H7 (cell line): ENCODE results near the gene PLCB4. TPM values are rescaled to one million over a fixed set of nuclear protein-coding genes. Genes with fewer than 3 reads are reported as not detected.

ENCODE experiments used
- DNase-seq: peaks from one replicate; pipeline ENCODE4 v3.0.0; 2012
- H3K27me3 ChIP-seq: 2 replicates; pipeline ENCODE4 v1.6.0; 2011; ENCODE audit warnings: mild to moderate bottlenecking, low read length; ENCODE audit not compliant: control insufficient read depth, insufficient read depth
- H3K36me3 ChIP-seq: replicated peaks from 2 replicates; pipeline ENCODE4 v1.5.1; 2011; ENCODE audit warnings: low read length; ENCODE audit not compliant: control insufficient read depth, insufficient read depth
- H3K4me3 ChIP-seq: 2 replicates; pipeline ENCODE4 v1.5.1; 2011; ENCODE audit warnings: low read depth, mild to moderate bottlenecking, control low read depth, low read length, moderate library complexity; ENCODE audit not compliant: insufficient read depth
- total RNA-seq: library from RNA; depleted of rRNA; stranded (reverse); fragments of >200 nt; shearing (Covaris generic); gene quantifications from 2 replicates; pipeline ENCODE4 v1.2.3, GENCODE V29; 2014

The PLCB4 gene
- total RNA-seq, 1 experiment from 2014 or later, result 3.4 TPM

DNA sequence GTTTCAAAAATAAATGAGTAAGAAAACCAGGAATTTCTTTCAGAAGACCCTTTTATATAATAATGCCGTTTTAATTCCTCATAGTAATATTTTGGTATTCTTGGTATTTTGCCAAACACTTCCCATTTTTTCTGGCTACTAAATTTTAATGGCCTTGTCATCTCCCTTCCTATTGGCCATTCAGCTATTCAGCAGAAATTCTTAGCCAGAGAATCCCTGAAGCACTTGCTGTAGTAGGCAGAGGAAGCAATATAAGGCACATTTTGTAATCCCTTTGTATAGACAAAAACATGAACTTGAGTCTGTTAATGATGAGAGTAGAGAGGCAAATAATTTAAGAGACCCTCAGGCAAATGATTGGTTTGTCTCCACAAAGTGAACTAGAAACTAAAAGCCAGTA, 327.1 kb downstream of the PLCB4 start:
- H3K4me3 ChIP-seq, result no peak overlapping the region
- no peaks in the 10 kb centered on the region for H3K27me3 ChIP-seq
- no peaks in the 10 kb centered on the region for H3K36me3 ChIP-seq
- DNase-seq, result no peak

DNA sequence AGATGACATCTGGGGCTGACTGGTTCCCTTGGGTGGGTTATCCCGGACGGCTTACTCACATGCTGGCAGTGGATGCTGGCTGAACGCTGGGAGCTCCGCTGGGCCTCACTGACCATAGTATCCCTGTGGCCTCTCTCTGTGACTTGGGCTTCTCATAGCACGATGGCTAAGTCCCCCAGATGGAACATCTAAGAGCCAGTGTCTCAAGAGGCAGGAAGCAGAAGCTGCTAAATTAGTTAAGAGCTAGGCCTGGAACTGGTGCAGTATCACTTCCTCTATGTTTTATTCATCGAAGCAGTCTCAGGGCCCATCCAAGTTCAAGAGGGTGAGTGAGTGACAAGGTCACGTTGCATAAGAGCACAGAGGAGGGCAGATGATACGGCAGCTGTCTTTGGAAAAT, 329.0 kb downstream of the PLCB4 start:
- DNase-seq, result no peak
- Histone ChIP-seq H3K36me3 (no peaks in the 10 kb centered on the region; the same call in 1 of the 2 replicates), H3K4me3 (no peak overlapping the region), H3K27me3 (no peaks in the 10 kb centered on the region)

DNA sequence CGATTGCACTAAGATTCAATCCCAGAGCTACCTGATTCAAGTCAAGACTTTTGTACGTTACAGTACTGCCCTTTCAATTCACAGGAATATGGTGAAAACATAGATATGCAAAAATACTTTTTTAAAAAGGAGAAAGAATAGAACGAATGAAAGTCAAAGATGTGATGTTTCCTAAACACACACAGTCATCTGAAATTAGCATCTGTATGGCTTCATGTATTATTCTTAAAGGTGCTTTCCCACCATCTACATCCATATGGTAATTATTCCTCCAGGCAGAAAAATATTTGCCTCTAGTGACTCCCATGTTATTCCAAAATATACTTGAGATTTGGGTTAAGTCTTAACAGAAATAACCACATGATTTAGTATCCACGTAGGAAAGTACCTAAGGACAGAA, 330.0 kb downstream of the PLCB4 start:
- no peak overlapping the region for H3K4me3 ChIP-seq
- H3K36me3 ChIP-seq, result no peaks in the 10 kb centered on the region; the same call in 1 of the 2 replicates
- no peak for DNase-seq
- H3K27me3 ChIP-seq, result no peaks in the 10 kb centered on the region

DNA sequence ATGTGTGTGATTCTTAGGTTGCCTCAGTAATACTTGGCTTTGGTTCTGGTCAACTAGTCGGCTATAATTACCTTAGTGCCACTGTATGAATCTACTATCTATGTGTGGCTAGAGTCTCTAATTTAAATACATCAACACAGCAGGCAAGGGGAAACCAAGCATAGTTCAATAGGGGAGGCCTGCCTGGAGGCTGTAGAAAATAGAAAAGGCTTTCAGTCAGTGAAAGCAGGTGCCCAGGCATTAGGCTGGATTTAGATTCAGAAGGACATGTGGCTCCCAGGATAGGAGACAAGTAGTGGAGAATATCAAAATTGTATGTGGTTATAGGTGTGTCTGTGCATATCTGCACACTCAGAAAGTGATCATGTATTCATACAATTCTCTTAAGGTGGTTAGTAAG, 330.4 kb downstream of the PLCB4 start:
- Histone ChIP-seq H3K4me3 (no peak overlapping the region), H3K27me3 (no peaks in the 10 kb centered on the region), H3K36me3 (no peaks in the 10 kb centered on the region; the same call in 1 of the 2 replicates)
- no peak for DNase-seq

DNA sequence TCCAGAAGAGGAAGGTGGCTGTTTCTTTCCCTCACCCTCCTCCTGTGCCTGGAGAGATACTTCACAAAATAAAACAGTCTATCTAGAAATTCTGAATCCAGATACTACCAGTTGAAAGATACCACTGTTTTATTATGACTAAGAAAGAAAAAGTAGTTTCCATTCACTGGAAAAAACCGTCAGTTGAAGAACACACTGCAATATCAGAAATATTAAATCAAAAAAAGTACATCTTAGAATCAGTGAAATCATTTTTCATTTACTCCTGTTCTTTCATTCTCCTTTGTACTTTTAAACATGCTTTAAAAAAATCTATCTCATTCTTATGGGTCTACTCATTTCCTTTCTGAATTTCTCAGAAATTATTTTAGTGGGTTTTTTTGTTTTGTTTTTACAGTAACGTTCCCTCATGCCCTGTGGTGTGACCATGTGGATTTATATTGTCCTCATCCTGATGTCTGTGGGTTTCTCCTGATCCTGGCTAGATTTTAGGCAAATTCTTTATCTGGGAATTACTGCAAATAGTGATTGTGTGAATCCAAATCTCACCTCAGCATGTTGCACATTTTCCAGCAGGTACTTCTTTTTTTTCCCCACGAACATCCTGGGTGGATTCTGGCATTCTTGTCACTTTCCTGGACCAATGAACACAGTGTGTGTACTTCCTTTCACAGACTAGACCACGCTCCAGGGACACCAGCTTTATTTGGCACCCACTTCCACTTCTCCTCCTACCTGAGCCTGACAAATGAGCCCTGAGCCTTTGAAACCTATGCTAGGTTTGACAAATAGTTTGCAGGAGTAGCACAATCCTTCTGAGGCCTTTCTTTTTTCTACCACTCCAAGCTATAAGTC, 331.5 kb downstream of the PLCB4 start:
- H3K36me3 ChIP-seq, result no peaks in the 10 kb centered on the region; the same call in 1 of the 2 replicates
- no peak for DNase-seq

DNA sequence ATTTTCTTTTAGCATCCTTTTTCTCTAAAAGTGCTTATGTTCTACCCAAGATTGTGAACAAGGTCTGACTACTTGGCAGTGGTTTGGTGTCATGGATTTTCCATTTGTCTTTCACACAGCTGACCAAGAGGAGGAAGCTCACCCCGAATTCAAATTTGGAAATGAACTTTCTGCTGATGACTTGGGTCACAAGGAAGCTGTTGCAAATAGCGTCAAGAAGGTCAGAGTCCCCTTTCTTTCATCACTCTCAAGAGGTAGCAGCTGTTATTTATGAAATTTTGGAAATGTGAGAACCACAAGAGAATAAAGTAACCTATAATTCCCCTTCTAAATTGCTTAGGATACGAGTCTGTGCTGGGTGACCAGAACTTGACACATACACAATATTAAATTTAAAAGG, 332.5 kb downstream of the PLCB4 start:
- H3K27me3 ChIP-seq, result no peaks in the 10 kb centered on the region
- no peak overlapping the region for H3K4me3 ChIP-seq
- no peaks in the 10 kb centered on the region; the same call in 1 of the 2 replicates for H3K36me3 ChIP-seq
- no peak for DNase-seq

More for the DNA sequence above, 331.5 kb downstream of the PLCB4 start:
- H3K27me3 ChIP-seq, result no peaks in the 10 kb centered on the region
- H3K4me3 ChIP-seq, result no peak overlapping the region

DNA sequence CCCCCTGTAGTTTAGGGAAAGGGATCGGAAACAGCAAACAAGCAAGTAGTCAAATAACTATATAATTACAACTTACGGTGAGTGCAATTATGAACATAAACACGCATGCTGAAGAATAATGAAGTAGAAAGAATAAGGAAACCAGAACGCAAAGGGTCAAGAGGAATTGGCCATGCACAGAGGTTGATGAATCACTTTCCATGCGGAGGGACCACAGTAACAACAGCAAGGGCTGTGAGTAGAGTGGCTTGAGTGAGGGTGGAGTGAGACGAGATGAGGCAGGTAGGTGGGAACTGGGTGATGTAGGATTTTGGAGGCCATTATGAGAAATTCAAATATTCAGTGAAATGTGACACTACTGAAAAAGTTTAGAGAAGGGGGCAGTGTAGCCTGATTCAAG, 333.3 kb downstream of the PLCB4 start:
- Histone ChIP-seq H3K27me3 (no peaks in the 10 kb centered on the region), H3K4me3 (no peak overlapping the region), H3K36me3 (no peaks in the 10 kb centered on the region; the same call in 1 of the 2 replicates)
- no peak for DNase-seq

DNA sequence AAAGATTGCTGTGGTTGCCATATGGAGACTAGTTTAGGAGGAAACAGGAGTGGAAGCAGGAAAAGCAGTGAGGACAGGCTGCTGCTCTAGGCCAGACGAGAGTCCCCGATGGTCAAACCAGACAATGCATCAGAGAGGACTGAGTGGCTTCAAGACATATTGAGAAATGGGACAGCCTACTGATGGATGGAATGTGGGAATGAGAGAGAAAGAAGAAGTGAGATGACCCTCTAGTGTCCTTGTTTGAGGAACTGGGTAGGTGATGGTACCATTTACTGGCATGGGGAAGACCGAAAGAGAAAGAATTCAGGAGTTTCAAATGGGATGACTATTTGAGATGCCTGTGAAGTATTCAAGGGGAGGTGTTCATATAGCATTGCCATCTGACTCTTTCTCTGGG, 333.7 kb downstream of the PLCB4 start:
- no peaks in the 10 kb centered on the region for H3K27me3 ChIP-seq
- no peak for DNase-seq
- H3K4me3 ChIP-seq, result no peak overlapping the region
- no peaks in the 10 kb centered on the region; the same call in 1 of the 2 replicates for H3K36me3 ChIP-seq

DNA sequence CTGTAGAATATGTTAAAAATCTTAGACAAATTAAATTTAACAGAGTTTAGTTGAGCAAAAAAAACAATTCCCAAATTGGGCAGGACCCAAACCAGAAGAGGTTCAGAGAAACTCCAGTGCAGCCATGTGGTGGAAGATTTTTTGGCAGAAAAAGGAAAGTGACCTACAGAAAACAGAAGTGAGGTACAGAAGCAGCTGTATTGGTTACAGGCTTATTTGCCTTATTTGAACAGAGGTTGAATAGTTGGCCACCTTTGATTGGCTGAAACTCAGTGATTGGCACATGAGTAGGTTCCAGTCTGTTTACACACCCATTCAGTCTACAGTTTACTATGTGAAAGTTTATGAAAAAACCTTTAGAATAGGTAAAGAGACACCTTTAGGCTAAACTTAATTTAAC, 334.6 kb downstream of the PLCB4 start:
- Histone ChIP-seq H3K36me3 (no peaks in the 10 kb centered on the region; the same call in 1 of the 2 replicates), H3K27me3 (no peaks in the 10 kb centered on the region), H3K4me3 (no peak overlapping the region)
- no peak for DNase-seq

DNA sequence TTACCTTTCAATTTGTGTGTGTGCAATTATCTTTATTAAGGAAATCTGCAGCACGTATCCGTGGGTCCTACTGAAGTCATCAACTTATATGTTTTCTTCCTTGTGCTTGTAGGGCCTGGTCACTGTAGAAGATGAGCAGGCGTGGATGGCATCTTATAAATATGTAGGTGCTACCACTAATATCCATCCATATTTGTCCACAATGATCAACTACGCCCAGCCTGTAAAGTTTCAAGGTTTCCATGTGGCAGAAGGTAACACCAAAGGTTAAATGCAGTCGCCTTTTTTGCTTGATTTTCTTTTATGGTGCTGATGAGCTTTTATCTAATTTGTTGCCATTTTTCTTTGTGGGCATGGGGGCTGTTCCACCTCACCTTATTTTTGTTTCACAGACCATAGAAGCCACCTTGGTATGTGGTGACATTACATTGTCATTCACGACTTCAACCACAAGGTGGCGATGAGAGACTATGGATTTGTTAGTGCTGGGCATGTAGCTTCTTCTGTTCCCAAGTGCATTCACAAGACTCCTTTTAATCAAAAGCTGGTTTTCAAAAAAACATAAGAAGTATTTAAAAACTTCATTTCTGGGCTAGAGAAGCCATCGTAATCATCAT, 339.0 kb downstream of the PLCB4 start:
- peak; percentile 40 for DNase-seq

DNA sequence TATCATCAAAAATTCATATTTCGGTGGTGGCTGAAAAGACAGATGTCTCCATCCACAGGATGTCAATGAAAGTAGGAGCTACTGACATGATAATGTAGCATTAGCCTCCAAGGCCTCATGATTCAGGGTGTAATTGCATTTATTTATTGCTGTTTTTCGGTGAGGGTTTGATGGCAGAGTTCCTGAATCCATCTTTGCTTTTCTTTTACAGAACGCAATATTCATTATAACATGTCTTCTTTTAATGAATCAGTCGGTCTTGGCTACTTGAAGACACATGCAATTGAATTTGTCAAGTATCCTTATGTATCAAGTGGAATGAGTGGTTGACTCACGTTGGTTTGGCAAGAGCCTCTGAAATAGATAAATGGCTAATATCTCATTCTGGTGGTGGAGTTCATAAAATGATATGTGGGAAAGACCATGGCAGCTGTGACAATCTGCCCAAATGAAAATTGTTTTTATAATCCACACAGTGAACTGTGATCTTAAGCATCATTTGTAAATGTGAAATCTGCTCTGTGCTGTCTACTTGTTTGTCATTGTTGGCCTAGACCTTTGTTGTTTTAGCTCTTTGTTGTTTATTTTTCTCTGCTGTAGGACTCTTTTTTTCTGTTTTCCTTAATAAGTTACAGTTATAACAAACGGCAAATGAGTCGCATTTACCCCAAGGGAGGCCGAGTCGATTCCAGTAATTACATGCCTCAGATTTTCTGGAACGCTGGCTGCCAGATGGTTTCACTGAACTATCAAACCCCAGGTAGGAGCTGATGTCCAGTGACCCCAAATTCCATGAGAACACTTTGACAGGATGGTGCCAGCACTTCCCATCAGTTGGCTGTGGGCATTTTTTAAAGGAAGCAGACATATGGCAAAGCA, 339.8 kb downstream of the PLCB4 start:
- Histone ChIP-seq H3K27me3 (no peaks in the 10 kb centered on the region), H3K4me3 (no peak overlapping the region), H3K36me3 (no peaks in the 10 kb centered on the region)
- DNase-seq, result no peak

More for the DNA sequence above, 339.0 kb downstream of the PLCB4 start:
- Histone ChIP-seq H3K4me3 (no peak overlapping the region), H3K36me3 (no peaks in the 10 kb centered on the region), H3K27me3 (no peaks in the 10 kb centered on the region)

DNA sequence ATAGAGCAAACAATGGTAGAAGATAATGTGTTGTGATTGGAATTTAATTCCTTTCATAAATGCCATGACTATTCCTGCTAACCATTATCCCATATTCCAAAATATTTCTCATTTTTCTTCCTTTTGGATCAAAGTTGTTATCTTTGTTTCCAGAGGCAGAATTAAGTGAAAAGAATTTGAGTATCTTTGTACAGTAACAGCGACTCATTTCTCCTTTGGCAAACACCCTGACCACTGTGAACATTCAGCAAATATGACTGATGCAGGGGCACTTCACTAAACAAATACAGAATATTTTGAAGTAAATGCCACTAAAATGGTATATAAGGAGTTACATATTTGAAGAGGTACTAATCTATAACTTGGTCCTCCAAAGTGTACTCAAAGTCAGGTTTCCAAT, 340.5 kb downstream of the PLCB4 start:
- no peak for DNase-seq
- Histone ChIP-seq H3K27me3 (no peaks in the 10 kb centered on the region), H3K4me3 (no peak overlapping the region), H3K36me3 (no peaks in the 10 kb centered on the region)

DNA sequence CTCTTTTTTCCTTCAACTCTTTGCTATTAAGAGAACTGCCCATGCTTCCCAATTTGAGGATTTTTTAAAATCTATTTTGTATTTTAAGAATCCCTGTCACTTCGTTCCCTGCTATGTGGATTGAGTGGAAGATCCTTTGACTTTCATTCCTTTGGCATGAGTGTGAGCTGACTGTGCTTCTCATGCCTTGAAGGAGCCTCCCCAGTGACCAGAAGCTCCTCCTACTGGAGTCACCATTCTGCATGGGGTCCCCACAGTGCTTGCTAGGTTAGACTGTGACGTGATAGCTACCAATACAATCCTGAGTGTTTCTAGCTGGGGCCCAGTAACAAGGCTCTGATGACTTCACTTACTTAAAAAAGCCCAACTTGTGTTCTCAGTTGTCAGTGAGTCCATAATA, 341.1 kb downstream of the PLCB4 start:
- no peak for DNase-seq
- no peaks in the 10 kb centered on the region for H3K27me3 ChIP-seq
- no peaks in the 10 kb centered on the region for H3K36me3 ChIP-seq
- H3K4me3 ChIP-seq, result no peak overlapping the region

DNA sequence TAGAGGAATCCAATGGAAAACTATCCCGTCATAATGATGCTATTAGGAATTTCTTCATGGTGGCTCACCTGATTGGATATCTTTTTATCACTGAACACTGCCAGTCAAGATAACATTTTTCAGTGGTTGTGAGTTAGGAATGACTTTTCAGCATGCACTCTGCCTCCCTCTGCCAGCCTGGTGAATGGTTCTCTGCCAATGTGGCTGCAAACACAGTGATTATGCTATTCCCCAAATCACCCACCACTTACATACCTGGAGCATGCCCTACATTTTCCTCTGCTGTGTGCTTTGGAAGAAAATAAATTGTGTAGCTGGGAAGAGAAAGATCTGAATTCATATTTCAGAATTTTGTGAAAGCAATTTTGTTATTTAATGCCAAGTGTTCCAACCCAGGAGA, 342.9 kb downstream of the PLCB4 start:
- no peaks in the 10 kb centered on the region for H3K36me3 ChIP-seq

More for the DNA sequence above, 342.9 kb downstream of the PLCB4 start:
- H3K4me3 ChIP-seq, result no peak overlapping the region
- no peak for DNase-seq
- H3K27me3 ChIP-seq, result no peaks in the 10 kb centered on the region
